ENCODE measurements around the gene GPS1. TPM values are rescaled to one million over a fixed set of nuclear protein-coding genes. Genes with fewer than 3 reads are reported as not detected.
"Not testable (repeated sequence)": the region's sequence is repeated elsewhere in the genome, so short reads cannot be mapped to it uniquely, and the experiment has no call there.

GPS1 gene
- total RNA-seq, 1 donor = 93.7 TPM

GRCh38 chr17:82037092-82037888 is 14.4 kb upstream of the GPS1 start, which contains the start of gene DCXR:
DCXR (minus strand) TSS chr17:82037697; CDS start chr17:82037682, 15 bp downstream.
- peak; percentile 100 for DNase-seq (ENCODE audit: insufficient read length, low spot score, missing footprints)
- peak within 1 kb of the TSS; percentile 93 for H2AFZ ChIP-seq (ENCODE audit: low read length)
- no peaks in the 10 kb centered on the region for H3K27me3 ChIP-seq (ENCODE audit: insufficient read depth, low read length)
- peak within 1 kb of the TSS; percentile 83 for H3K4me3 ChIP-seq (ENCODE audit: insufficient read depth, low read length)
- TF ChIP-seq CTCF (IDR thresholded peaks at IDR 0.05; ENCODE audit: extremely low read depth, low read depth, low read length) = peak; percentile 56
- H4K20me1 ChIP-seq (ENCODE audit: insufficient read depth, low read length) = peaks cover 5% of the 10 kb centered on the region
- no peaks in the 10 kb centered on the region for H3K36me3 ChIP-seq (ENCODE audit: insufficient read depth, low read length)
- H3K27ac ChIP-seq (ENCODE audit: low read depth, low read length) = peak within 1 kb of the TSS; percentile 60
- peaks cover 20% of the 10 kb centered on the region for H3K4me1 ChIP-seq (ENCODE audit: insufficient read depth, low read length)
- peak within 1 kb of the TSS; percentile 95 for H3K4me2 ChIP-seq (ENCODE audit: insufficient read depth, low read length)
- no peaks in the 10 kb centered on the region for H3K9me3 ChIP-seq (ENCODE audit: low read depth, low read length)
- no peaks in the 10 kb centered on the region for H3K79me2 ChIP-seq (ENCODE audit: insufficient read depth, low read length)

- Histone ChIP-seq H3K4me3 (ENCODE audit: insufficient read depth, low read length) (peak overlapping the region; percentile 83), H3K27ac (ENCODE audit: low read depth, low read length) (peak overlapping the region; percentile 60)
- TF ChIP-seq CTCF (IDR thresholded peaks at IDR 0.05; ENCODE audit: extremely low read depth, low read depth, low read length) = no peak
Measured at GRCh38 chr17:82037889-82038195, 13.9 kb upstream of the GPS1 start.

DNA sequence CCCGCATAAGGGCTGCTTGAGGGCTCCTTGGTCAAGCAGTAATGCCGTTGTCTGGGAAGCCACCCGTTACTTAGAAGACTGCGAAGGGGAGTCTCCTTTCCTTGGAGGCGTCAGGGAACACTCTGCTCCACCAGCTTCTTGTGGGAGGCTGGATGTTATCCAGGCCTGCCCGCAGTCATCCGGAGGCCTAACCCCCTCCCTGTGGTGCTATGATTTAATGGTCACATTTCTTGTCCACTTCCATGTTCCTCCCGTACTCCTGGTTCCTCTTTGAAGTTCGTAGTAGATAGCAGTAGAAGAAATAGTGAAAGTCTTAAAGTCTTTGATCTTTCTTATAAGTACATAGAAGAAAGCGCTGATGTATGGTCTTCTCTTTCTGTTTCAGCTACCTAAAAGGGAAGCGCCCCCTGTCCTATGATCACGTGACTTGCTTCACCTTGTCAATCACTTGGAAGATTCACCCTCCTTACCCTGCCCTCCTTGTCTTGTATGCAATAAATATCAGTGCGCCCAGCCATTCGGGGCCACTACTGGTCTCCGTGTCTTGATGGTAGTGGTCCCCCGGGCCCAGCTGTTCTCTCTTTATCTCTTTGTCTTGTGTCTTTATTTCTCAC is 12.8 kb upstream of the GPS1 start:
- not testable (repeated sequence) for H3K79me2 ChIP-seq (ENCODE audit: insufficient read depth, low read length); H3K36me3 ChIP-seq (ENCODE audit: insufficient read depth, low read length); H3K27ac ChIP-seq (ENCODE audit: low read depth, low read length); DNase-seq (ENCODE audit: insufficient read length, low spot score, missing footprints); H3K4me3 ChIP-seq (ENCODE audit: insufficient read depth, low read length); H2AFZ ChIP-seq (ENCODE audit: low read length); H4K20me1 ChIP-seq (ENCODE audit: insufficient read depth, low read length); H3K27me3 ChIP-seq (ENCODE audit: insufficient read depth, low read length); H3K9me3 ChIP-seq (ENCODE audit: low read depth, low read length); H3K4me2 ChIP-seq (ENCODE audit: insufficient read depth, low read length)
- peaks cover 20% of the 10 kb centered on the region for H3K4me1 ChIP-seq (ENCODE audit: insufficient read depth, low read length)

More at GRCh38 chr17:82037889-82038195, 13.9 kb upstream of the GPS1 start:
- no peak for DNase-seq (ENCODE audit: insufficient read length, low spot score, missing footprints)
- peak overlapping the region; percentile 93 for H2AFZ ChIP-seq (ENCODE audit: low read length)
- H3K9me3 ChIP-seq (ENCODE audit: low read depth, low read length) = no peaks in the 10 kb centered on the region
- peaks cover 5% of the 10 kb centered on the region for H4K20me1 ChIP-seq (ENCODE audit: insufficient read depth, low read length)
- no peaks in the 10 kb centered on the region for H3K36me3 ChIP-seq (ENCODE audit: insufficient read depth, low read length)
- no peaks in the 10 kb centered on the region for H3K27me3 ChIP-seq (ENCODE audit: insufficient read depth, low read length)
- peaks cover 20% of the 10 kb centered on the region for H3K4me1 ChIP-seq (ENCODE audit: insufficient read depth, low read length)
- no peaks in the 10 kb centered on the region for H3K79me2 ChIP-seq (ENCODE audit: insufficient read depth, low read length)
- peak overlapping the region; percentile 95 for H3K4me2 ChIP-seq (ENCODE audit: insufficient read depth, low read length)

GRCh38 chr17:82039695-82040299 is 11.9 kb upstream of the GPS1 start:
- Histone ChIP-seq H3K27me3 (ENCODE audit: insufficient read depth, low read length) (no peaks in the 10 kb centered on the region), H4K20me1 (ENCODE audit: insufficient read depth, low read length) (peaks cover 5% of the 10 kb centered on the region), H3K36me3 (ENCODE audit: insufficient read depth, low read length) (no peaks in the 10 kb centered on the region), H3K4me1 (ENCODE audit: insufficient read depth, low read length) (peaks cover 20% of the 10 kb centered on the region), H2AFZ (ENCODE audit: low read length) (no peak overlapping the region), H3K27ac (ENCODE audit: low read depth, low read length) (no peak overlapping the region), H3K4me3 (ENCODE audit: insufficient read depth, low read length) (no peak overlapping the region), H3K4me2 (ENCODE audit: insufficient read depth, low read length) (no peak overlapping the region), H3K9me3 (ENCODE audit: low read depth, low read length) (no peaks in the 10 kb centered on the region), H3K79me2 (ENCODE audit: insufficient read depth, low read length) (no peaks in the 10 kb centered on the region)
- DNase-seq (ENCODE audit: insufficient read length, low spot score, missing footprints) = no peak
- no peak for TF ChIP-seq CTCF (IDR thresholded peaks at IDR 0.05; ENCODE audit: extremely low read depth, low read depth, low read length)

Data from osteoblast (primary cell).